Suprapubic skin (tissue), 4 donors: ENCODE data around the gene STKLD1.

Experiments used
- CTCF ChIP-seq, 2 donors: fragments of 200-600 bp in 1 of 2; fragments of 450-650 bp in 1 of 2; sonication (generic) in 1 of 2; IDR thresholded peaks; one replicate each; pipeline ENCODE4 v1.5.1; 2016 to 2019; ENCODE audit warnings: antibody characterized with exemption in 2 of 2, mild to moderate bottlenecking in 1 of 2, moderate library complexity in 1 of 2
- EP300 ChIP-seq: sonication (generic); formaldehyde crosslinking; IDR thresholded peaks from one replicate; pipeline ENCODE4 v1.6.1; 2017; ENCODE audit warnings: antibody characterized with exemption
- POLR2A ChIP-seq, 2 donors: fragments of 450-650 bp; IDR thresholded peaks; one replicate each; pipeline ENCODE4 v1.6.1; 2017; ENCODE audit warnings: antibody characterized with exemption in 2 of 2, mild to moderate bottlenecking in 2 of 2, moderate library complexity in 2 of 2
- POLR2AphosphoS5 ChIP-seq, 3 donors: sonication (generic); formaldehyde crosslinking; IDR thresholded peaks; one replicate each; pipeline ENCODE4 v1.6.1; 2017; ENCODE audit warnings: antibody characterized with exemption in 3 of 3

- no peak for TF ChIP-seq CTCF (IDR thresholded peaks at IDR 0.05)
- TF ChIP-seq POLR2A (IDR thresholded peaks at IDR 0.05) = no peak
- no peak for TF ChIP-seq POLR2AphosphoS5 (IDR thresholded peaks at IDR 0.05)
- no peak for TF ChIP-seq EP300
Measured at GRCh38 chr9:133430244-133430643, 54.1 kb downstream of the STKLD1 start.
